HepG2 (cell line): ENCODE data around the gene WDR48. TPM values are rescaled to one million over a fixed set of nuclear protein-coding genes. Genes with fewer than 3 reads are reported as not detected.

Experiments
- ATAC-seq: fragments of 200-7000 bp; cut with Tn5 transposase; 3 replicates; pipeline ENCODE4 v1.9.1; 2020; ENCODE audit warnings: mild to moderate bottlenecking, moderate library complexity
- BruUV-seq: library from RNA; stranded (reverse); fragments of 400-500 nt; replicated peaks from 2 replicates; lab custom pipeline; 2021; lab: Mats Ljungman, UMichigan
- CTCF ChIA-PET: fragments of 300-600 bp; formaldehyde crosslinking; extraction: SDS; loops from one replicate; lab custom pipeline; 2021; ENCODE audit warnings: low total read pairs, inconsistent platforms, low intra/inter-chr PET ratio; lab: Yijun Ruan, JAX
- POLR2A ChIA-PET: fragments of 350-600 bp; sonication (Branson Sonifier 250); formaldehyde crosslinking; loops from one replicate; lab custom pipeline; 2020; ENCODE audit warnings: antibody characterized with exemption, inconsistent platforms; lab: Yijun Ruan, JAX
- DNase-seq: peaks from one replicate; pipeline ENCODE4 v3.0.0-alpha.2; 2015; ENCODE audit warnings: low spot score
- FAIRE-seq: peaks from 3 replicates; lab custom pipeline; 2011; peaks lifted over from hg19 to GRCh38; lab: Jason Lieb, UNC
- H2AFZ ChIP-seq: one replicate; pipeline ENCODE4 v1.6.1; 2011; ENCODE audit warnings: low read length, inconsistent platforms
- H3K27ac ChIP-seq: fragments of 300-600 bp; 3 replicates; pipeline ENCODE4 v1.8.0; 2011; ENCODE audit warnings: mixed run types, mild to moderate bottlenecking, mixed read lengths, low read length, inconsistent platforms; ENCODE audit not compliant: insufficient read depth; ENCODE audit errors: extremely low read length
- H3K27me3 ChIP-seq, 2 experiments: fragments of 200-600 bp in 1 of 2; 2 replicates in 1 of 2; 3 replicates in 1 of 2; pipeline versions ENCODE4 v1.6.0 to v1.8.0; 2011; ENCODE audit warnings: low read length in 2 of 2, mild to moderate bottlenecking in 2 of 2, moderate library complexity in 2 of 2, inconsistent platforms in 1 of 2; ENCODE audit not compliant: insufficient read depth in 2 of 2, control insufficient read depth in 1 of 2
- H3K36me3 ChIP-seq, 2 experiments: fragments of 200-600 bp in 1 of 2; replicated peaks in 1 of 2; 2 replicates in 1 of 2; 3 replicates in 1 of 2; pipeline versions ENCODE4 v1.5.1 to v1.8.0; 2011; ENCODE audit warnings: low read length in 2 of 2, inconsistent platforms in 1 of 2; ENCODE audit not compliant: insufficient read depth in 2 of 2, control insufficient read depth in 1 of 2
- H3K4me1 ChIP-seq: 2 replicates; pipeline ENCODE4 v1.5.1; 2012; ENCODE audit warnings: low read length, inconsistent platforms; ENCODE audit not compliant: insufficient read depth
- H3K4me2 ChIP-seq: 2 replicates; pipeline ENCODE4 v1.6.0; 2011; ENCODE audit warnings: low read depth, low read length, inconsistent platforms
- H3K4me3 ChIP-seq, 3 experiments: fragments of 200-600 bp in 1 of 3; sonication (generic), shearing (Covaris generic) in 1 of 3; replicated peaks in 1 of 3; 2 replicates each; pipeline ENCODE4 v1.5.1; 2011 to 2016; ENCODE audit warnings: low read length in 3 of 3, inconsistent platforms in 2 of 3, low read depth in 2 of 3, mild to moderate bottlenecking in 2 of 3, control low read depth in 1 of 3, mixed read lengths in 1 of 3; ENCODE audit not compliant: insufficient read depth in 1 of 3
- H3K79me2 ChIP-seq: one replicate; pipeline ENCODE4 v1.6.1; 2011; ENCODE audit warnings: low read length, inconsistent platforms; ENCODE audit not compliant: insufficient read depth
- H3K9ac ChIP-seq: 2 replicates; pipeline ENCODE4 v1.6.0; 2011; ENCODE audit warnings: mild to moderate bottlenecking, low read depth, low read length, inconsistent platforms; ENCODE audit not compliant: insufficient read depth
- H3K9me3 ChIP-seq: 2 replicates; pipeline ENCODE4 v1.5.1; 2012; ENCODE audit warnings: mild to moderate bottlenecking, low read length
- H4K20me1 ChIP-seq: 2 replicates; pipeline ENCODE4 v1.6.0; 2011; ENCODE audit warnings: inconsistent platforms, mild to moderate bottlenecking, low read length, moderate library complexity; ENCODE audit not compliant: insufficient read depth
- ASH2L ChIP-seq: fragments of 300-600, 200-600 bp; sonication (generic); IDR thresholded peaks from 2 replicates; pipeline ENCODE4 v1.7.0; 2017; ENCODE audit warnings: low read depth, mild to moderate bottlenecking, moderate library complexity, mixed read lengths, low read length; ENCODE audit not compliant: insufficient read length
- EEA1 ChIP-seq: sonication (generic); formaldehyde crosslinking; IDR thresholded peaks from 2 replicates; pipeline ENCODE4 v1.5.1; 2020; ENCODE audit warnings: mild to moderate bottlenecking, missing genetic modification reagents, borderline replicate concordance
- GRHL1 ChIP-seq: sonication (generic); formaldehyde crosslinking; conservative IDR thresholded peaks from 2 replicates; pipeline ENCODE4 v1.8.0; 2022; ENCODE audit warnings: missing genetic modification reagents
- KDM2A ChIP-seq: sonication (generic); formaldehyde crosslinking; IDR thresholded peaks from 2 replicates; pipeline ENCODE4 v1.4.0; 2020; ENCODE audit warnings: low read depth, missing genetic modification reagents, borderline replicate concordance
- KLF16 ChIP-seq, 2 experiments: sonication (generic) in 1 of 2; formaldehyde crosslinking in 1 of 2; IDR thresholded peaks; 2 replicates each; pipeline versions ENCODE4 v1.6.1 to v1.8.0; 2016 to 2023; ENCODE audit warnings: missing genetic modification reagents in 2 of 2, missing compliant biosample characterization in 1 of 2
- KLF6 ChIP-seq: IDR thresholded peaks from 2 replicates; pipeline ENCODE4 v1.8.0; 2016; ENCODE audit warnings: missing biosample characterization, missing genetic modification reagents
- MBNL3 ChIP-seq: fragments of 250-450 bp; sonication (Bioruptor Pico); conservative IDR thresholded peaks from 2 replicates; pipeline ENCODE4 v1.8.0; 2022; ENCODE audit warnings: mild to moderate bottlenecking, inconsistent platforms
- SOX13 ChIP-seq, 3 experiments: fragments of 450-650 bp in 1 of 3; sonication (generic) in 1 of 3; formaldehyde crosslinking in 1 of 3; IDR thresholded peaks in 2 of 3; conservative IDR thresholded peaks in 1 of 3; 2 replicates each; pipeline versions ENCODE4 v1.5.0 to v1.6.1; 2016 to 2020; ENCODE audit warnings: antibody characterized with exemption in 1 of 3, mild to moderate bottlenecking in 1 of 3, missing compliant biosample characterization in 1 of 3, missing genetic modification reagents in 1 of 3, moderate library complexity in 1 of 3
- ZBTB3 ChIP-seq: sonication (generic); formaldehyde crosslinking; IDR thresholded peaks from 2 replicates; pipeline ENCODE4 v1.4.0; 2020; ENCODE audit warnings: low read depth, mild to moderate bottlenecking, moderate library complexity, missing genetic modification reagents, borderline replicate concordance
- ZNF292 ChIP-seq: sonication (generic); formaldehyde crosslinking; IDR thresholded peaks from 2 replicates; pipeline ENCODE4 v1.8.1; 2022; ENCODE audit warnings: mild to moderate bottlenecking, low read depth, missing genetic modification reagents, borderline replicate concordance
- ZNF44 ChIP-seq: sonication (generic); formaldehyde crosslinking; IDR thresholded peaks from 2 replicates; pipeline ENCODE4 v1.5.1; 2020; ENCODE audit warnings: mild to moderate bottlenecking, missing genetic modification reagents
- ZNF724P ChIP-seq: sonication (generic); formaldehyde crosslinking; IDR thresholded peaks from 2 replicates; pipeline ENCODE4 v1.8.0; 2022; ENCODE audit warnings: missing genetic modification reagents, borderline replicate concordance
- WGBS: methylation state at CpG from one replicate; pipeline ENCODE4 v1.1.6; 2017; ENCODE audit warnings: low lambda C conversion rate; 5-methylcytosine and 5-hydroxymethylcytosine counted together
- in situ Hi-C: cut with HindIII; loops from 2 replicates; pipeline ENCODE4 v1.10.0; 2017; ENCODE audit warnings: low pct_unique_long_range_greater_than_20kb; ENCODE audit not compliant: extremely low pct_ligation_motif_present
- intact Hi-C: fragments of 100-400 bp; cut with micrococcal nuclease; formaldehyde crosslinking; loops from one replicate; pipeline ENCODE4 v1.10.0; 2022; ENCODE audit not compliant: unreplicated experiment
- polyA plus RNA-seq, 8 experiments: library from polyadenylated mRNA; depleted of rRNA in 3 of 8; stranded (reverse) in 7 of 8; unstranded in 1 of 8; fragments of >200 nt; fragmentation: Illumina TruSeq in 4 of 8; extraction: Trizol in 4 of 8; gene quantifications; 2 replicates each; pipeline versions ENCODE4 v1.2.1 to v1.2.3, GENCODE V29; 2011 to 2016; ENCODE audit warnings: low read depth in 4 of 8, missing spikeins in 1 of 8, mixed read lengths in 1 of 8; ENCODE audit not compliant: insufficient read depth in 1 of 8
- total RNA-seq, 5 experiments: library from RNA; depleted of rRNA; stranded (reverse); fragments of >200 nt; fragmentation: Illumina TruSeq; extraction: Trizol; gene quantifications; 2 replicates each; pipeline ENCODE4 v1.2.3, GENCODE V29; 2016; ENCODE audit warnings: low read depth in 1 of 5

The WDR48 gene
- total and polyA plus RNA-seq, 2 of the 13 experiments (the other 11 are each of a cell fraction or from before 2014, with no cell fraction given): 29.2 to 31.2 TPM

- Histone ChIP-seq H3K27ac (no peak overlapping the region), H3K36me3 (peaks cover 12 to 65% of the 10 kb centered on the region in 2 experiments; a peak in 4 of 5 replicates), H4K20me1 (no peaks in the 10 kb centered on the region), H3K9me3 (no peaks in the 10 kb centered on the region), H3K4me3 (no peak overlapping the region), H3K27me3 (no peaks in the 10 kb centered on the region), H3K4me2 (no peak overlapping the region), H3K9ac (no peak overlapping the region), H3K79me2 (no peaks in the 10 kb centered on the region), H2AFZ (no peak overlapping the region), H3K4me1 (no peaks in the 10 kb centered on the region)
- intact Hi-C loops (no loop called here), in situ Hi-C loops (no loop called here)
- TF ChIP-seq ZNF292 (no peak), KLF6 (CRISPR knock-in tag) (no peak), MBNL3 (CRISPR knock-in tag) (no peak), ASH2L (no peak), GRHL1 (CRISPR knock-in tag) (no peak), KLF16 (CRISPR knock-in tag; IDR thresholded peaks at IDR 0.05) (no peak), ZNF724P (no peak), SOX13 (IDR thresholded peaks at IDR 0.05) (no peak), SOX13 (CRISPR knock-in tag; conservative IDR thresholded peaks at IDR 0.05 in 1 of 2, IDR thresholded peaks at IDR 0.05 in 1 of 2) (no peak), KDM2A (CRISPR knock-in tag) (no peak), ZNF44 (no peak), ZBTB3 (CRISPR knock-in tag) (no peak), EEA1 (CRISPR knock-in tag) (no peak)
- FAIRE-seq: no peak
- CTCF ChIA-PET: no interaction called here
- WGBS: 96% methylated on average over 3 of the region's 4 CpGs
- POLR2A ChIA-PET: no interaction called here
- ATAC-seq: no peak
- BruUV-seq: no TSS peak
- no peak for DNase-seq
Measured at GRCh38 chr3:39086144-39086543, 34.3 kb downstream of the WDR48 start.
